Measurements from ENCODE around the gene IGFL4.

DNA sequence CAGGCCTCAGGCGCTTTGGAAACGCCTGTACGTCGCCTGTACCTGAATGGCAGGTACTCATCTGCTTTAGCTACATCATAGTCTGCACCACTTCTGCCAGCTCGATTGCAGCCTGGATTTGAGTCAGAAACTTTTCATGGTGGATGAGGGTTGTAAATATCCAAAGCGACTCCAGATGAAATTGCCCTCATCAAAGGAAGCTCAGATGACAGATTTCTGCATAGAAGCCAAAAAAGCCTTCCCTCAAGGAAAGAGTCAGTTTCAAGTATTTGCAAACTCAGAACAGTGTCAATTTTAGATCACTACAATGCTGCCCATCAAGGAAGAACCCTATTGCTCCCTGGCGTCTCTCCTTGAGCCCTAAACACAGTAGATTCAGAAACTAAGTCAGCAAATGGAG is 38.8 kb upstream of the IGFL4 start:
- TF ChIP-seq CTCF (conservative IDR thresholded peaks at IDR 0.05; ENCODE audit: low read depth, low read length), result no peak
- TF ChIP-seq EZH2 (IDR thresholded peaks at IDR 0.05; ENCODE audit: low read length, unreplicated experiment), result no peak
- no peak for TF ChIP-seq EZH2phosphoT487 (IDR thresholded peaks at IDR 0.05; ENCODE audit: borderline replicate concordance, low read length)
